GM19324 (cell line): Measurements from ENCODE around the gene THBS1.

Experiments used
- ATAC-seq: cut with Tn5 transposase; IDR thresholded peaks from one replicate; pipeline ENCODE4 v1.9.1; 2021; ENCODE audit warnings: mild to moderate bottlenecking, moderate library complexity; ENCODE audit not compliant: unreplicated experiment, low FRiP score

THBS1 gene

DNA sequence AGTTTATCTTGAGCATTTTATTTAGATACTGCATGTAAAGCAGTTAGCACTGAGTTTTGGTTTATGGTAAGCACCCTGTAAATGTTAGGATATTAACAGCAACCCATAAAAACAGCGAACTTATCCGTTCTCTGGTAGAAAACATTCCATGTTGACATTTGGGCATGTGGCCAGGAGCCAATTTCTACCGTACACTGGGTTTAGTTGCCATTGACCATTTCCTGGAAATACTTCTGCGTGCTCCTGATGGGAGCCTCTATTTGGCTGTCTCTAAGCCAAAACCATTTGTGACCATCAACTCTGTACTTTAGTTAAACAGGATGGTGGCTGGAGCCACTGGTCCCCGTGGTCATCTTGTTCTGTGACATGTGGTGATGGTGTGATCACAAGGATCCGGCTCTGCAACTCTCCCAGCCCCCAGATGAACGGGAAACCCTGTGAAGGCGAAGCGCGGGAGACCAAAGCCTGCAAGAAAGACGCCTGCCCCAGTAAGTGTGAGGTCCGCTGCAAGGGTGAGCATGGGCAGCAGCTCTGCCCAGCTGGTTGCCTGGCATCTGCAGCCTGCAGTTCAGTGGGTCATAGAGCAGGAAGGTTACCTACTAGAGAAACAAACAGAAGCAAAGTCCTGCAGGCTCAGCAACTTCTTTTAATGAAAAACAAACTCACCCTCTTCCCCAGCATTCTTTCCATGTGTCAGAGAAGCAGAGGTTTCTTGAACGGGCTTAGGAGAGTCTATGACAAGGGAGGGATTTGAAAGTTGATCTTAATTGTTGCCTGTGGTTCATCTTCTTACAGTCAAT is 7.1 kb downstream of the THBS1 start:
- no peak for ATAC-seq

DNA sequence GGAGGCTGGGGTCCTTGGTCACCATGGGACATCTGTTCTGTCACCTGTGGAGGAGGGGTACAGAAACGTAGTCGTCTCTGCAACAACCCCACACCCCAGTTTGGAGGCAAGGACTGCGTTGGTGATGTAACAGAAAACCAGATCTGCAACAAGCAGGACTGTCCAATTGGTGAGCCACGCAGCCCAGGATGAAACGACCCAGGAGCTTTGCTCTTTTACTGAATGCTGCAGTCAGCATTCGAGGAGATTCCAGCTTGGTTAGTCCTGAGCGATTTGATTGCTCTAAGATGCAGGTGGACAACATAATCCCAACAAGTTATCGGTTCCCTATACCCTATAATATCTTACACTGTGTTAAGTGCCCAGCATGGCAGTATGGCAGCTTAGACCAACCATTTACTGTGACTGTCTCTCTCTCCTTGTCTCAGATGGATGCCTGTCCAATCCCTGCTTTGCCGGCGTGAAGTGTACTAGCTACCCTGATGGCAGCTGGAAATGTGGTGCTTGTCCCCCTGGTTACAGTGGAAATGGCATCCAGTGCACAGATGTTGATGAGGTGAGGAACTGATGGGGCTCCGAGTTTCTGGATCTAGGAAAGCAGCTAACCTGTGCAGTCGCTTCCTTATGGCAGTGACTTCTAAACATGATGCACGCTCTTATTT is 7.8 kb downstream of the THBS1 start:
- ATAC-seq = no peak

DNA sequence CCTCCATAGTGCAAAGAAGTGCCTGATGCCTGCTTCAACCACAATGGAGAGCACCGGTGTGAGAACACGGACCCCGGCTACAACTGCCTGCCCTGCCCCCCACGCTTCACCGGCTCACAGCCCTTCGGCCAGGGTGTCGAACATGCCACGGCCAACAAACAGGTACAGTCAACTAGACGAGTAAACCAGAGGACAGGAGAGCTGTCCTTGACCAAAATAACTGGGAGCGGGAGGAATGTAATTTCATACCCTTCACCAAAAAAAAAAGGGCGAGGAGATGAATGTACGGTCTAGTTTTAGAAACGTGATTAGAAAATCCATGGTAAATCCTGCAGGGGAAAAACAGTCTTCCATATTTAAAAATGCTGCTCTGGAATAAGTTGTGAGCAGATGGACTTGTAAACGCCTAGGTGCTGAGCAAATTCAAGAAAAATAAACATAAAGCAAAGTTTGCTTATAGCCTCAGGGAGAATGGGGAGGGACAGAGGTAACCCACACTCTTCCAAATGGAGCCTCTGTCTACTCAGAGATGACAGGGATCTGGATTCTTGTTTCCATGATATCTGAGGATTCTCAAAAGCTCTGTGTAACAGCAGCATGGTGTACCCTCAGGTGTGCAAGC is 8.4 kb downstream of the THBS1 start:
- ATAC-seq = no peak

DNA sequence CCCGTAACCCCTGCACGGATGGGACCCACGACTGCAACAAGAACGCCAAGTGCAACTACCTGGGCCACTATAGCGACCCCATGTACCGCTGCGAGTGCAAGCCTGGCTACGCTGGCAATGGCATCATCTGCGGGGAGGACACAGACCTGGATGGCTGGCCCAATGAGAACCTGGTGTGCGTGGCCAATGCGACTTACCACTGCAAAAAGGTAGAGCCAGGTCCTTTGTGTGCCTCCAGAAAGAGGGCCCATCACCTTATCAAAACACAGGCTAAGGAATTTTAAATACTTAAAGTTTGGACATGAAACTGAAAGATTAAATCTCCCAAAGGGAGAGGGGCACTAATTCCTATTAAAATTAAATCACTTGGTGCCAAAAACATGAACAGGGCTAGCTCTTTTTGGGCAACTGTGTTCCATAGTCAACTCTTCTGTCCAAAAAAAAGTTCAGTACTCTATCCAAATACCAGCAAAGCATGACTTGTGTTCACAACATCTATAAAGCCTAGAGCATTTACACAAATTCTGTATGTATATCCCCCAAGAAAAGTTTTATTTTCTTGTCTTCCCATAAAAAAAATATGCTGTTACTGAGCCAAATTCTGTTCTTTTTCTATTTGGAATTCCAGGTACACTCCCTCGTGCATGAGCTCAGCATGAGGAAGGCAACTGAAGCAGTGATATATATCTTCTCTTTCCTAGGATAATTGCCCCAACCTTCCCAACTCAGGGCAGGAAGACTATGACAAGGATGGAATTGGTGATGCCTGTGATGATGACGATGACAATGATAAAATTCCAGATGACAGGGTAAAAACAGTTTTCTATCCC is 9.2 kb downstream of the THBS1 start:
- ATAC-seq = no peak

DNA sequence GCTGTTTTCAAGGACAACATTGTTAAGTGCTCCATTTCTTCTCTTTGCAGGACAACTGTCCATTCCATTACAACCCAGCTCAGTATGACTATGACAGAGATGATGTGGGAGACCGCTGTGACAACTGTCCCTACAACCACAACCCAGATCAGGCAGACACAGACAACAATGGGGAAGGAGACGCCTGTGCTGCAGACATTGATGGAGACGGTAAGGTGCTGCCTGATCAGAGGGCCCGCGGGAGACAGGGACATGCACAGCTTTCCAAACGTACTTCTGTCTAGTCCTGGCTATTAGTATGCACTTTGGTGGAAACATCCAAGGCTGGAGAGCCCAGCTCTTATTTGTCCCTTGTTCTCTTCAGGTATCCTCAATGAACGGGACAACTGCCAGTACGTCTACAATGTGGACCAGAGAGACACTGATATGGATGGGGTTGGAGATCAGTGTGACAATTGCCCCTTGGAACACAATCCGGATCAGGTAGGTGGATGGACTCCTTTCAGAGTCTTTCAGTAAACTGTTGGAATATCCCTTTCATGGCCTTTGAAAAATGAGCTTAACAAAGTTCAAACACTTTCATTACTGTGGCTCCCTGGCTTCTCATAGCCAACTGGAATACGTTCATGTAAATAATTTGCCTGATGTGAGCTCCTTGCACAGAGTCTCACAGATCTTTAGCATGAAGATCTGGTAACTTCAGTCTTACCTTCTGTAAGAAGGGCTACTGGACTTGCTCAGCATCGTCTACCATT is 10.4 kb downstream of the THBS1 start:
- ATAC-seq = no peak

DNA sequence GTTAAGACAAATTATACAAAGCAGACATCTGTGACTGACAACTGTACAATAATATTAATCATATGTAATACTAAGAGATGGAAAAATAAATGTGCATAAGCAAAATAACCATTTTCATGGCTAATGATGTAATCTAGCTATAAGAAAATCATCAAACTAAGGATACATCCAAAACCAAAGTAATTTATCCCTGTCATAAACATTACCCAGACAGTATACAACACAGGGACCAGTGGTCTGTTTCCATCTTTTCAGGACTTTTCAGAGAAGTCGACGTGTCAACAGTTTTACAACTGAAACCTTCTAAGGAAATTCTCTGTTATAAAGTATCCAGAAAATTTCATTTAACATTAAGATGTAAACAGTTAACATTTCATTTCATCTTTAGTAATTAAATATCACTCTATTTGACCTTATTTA is 11.0 kb downstream of the THBS1 start:
- ATAC-seq = no peak

DNA sequence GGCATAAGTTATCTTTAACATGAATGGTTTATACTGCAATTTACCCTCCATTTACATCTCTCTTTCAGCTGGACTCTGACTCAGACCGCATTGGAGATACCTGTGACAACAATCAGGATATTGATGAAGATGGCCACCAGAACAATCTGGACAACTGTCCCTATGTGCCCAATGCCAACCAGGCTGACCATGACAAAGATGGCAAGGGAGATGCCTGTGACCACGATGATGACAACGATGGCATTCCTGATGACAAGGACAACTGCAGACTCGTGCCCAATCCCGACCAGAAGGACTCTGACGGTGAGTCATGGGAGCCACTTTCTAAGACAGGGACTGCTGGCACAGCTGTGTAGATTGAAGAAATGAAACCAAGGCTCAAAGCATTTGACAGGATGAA is 11.6 kb downstream of the THBS1 start:
- ATAC-seq = no peak

DNA sequence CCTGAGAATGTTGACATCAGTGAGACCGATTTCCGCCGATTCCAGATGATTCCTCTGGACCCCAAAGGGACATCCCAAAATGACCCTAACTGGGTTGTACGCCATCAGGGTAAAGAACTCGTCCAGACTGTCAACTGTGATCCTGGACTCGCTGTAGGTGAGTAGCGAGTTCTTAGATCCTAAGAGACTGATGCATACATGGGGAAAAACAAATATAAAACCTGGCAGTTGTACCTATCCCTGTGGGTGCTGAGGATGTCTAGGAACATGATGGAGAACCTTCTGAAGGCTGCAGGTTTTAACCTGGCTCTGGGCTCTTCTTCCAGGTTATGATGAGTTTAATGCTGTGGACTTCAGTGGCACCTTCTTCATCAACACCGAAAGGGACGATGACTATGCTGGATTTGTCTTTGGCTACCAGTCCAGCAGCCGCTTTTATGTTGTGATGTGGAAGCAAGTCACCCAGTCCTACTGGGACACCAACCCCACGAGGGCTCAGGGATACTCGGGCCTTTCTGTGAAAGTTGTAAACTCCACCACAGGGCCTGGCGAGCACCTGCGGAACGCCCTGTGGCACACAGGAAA is 12.3 kb downstream of the THBS1 start:
- no peak for ATAC-seq

DNA sequence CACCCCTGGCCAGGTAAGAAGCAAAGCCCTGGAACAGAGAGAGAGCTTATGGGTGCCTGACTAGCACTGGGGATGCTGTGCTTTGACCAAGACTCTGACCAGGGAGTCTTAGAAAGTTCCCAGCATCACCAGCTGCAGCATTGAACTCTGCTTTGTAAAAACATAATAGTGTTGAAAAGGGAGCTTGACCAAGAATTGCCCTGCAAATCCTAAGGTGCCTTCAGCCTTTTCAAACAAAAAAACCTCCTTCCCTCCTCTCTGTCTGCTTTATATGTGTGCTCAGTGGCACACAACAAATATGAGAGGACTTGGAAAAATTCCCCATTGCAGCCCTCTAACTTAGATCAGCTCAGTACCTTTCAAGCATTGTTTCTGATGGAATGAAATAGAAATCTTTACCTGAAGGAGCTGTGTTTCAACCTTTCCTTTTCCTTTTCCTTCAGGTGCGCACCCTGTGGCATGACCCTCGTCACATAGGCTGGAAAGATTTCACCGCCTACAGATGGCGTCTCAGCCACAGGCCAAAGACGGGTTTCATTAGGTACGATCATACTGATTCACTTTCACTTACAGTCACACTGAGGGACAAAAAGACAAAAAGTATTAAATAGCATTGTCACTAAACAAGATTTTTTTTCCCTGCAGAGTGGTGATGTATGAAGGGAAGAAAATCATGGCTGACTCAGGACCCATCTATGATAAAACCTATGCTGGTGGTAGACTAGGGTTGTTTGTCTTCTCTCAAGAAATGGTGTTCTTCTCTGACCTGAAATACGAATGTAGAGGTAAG is 13.0 kb downstream of the THBS1 start:
- ATAC-seq = no peak

DNA sequence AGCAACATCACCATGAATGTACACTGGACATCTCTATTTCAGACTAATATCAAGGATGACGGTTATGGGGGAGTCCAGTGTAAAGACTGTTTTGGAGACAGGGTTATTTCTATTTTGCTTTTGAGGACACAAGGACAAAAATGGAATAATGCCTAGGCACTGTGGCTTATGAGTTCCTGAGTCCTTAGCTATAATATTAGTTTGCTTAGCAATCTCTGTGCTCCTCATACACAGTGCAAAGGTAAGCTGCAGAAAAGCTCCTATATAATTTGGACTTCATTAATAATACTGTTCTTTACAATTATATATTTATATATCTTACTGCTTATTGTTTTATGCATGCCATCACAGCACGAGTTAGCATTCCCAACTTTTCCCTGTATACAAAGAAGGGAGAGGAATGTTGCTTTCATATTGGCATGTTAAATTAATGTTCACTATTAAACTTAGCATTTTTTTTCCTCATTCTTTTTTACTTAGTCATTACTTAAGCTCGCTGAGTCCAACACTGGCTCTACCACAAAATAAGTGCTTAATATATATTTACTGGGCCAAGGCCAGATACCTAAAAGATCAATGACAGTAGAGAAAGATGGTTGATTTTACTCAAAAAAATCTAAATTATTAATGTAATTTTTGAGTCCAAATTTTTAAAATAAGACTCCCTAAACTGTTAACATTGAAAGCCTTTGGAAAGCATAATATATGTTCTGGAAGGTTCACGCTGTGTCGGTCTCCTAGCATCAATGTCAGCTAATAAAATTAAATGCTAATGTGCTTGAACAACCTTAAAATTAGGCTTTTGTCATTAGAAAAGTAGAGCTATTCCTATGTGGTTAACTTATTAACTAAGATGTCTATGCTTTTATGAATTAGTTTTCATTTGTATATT is 13.8 kb downstream of the THBS1 start:
- ATAC-seq = no peak

DNA sequence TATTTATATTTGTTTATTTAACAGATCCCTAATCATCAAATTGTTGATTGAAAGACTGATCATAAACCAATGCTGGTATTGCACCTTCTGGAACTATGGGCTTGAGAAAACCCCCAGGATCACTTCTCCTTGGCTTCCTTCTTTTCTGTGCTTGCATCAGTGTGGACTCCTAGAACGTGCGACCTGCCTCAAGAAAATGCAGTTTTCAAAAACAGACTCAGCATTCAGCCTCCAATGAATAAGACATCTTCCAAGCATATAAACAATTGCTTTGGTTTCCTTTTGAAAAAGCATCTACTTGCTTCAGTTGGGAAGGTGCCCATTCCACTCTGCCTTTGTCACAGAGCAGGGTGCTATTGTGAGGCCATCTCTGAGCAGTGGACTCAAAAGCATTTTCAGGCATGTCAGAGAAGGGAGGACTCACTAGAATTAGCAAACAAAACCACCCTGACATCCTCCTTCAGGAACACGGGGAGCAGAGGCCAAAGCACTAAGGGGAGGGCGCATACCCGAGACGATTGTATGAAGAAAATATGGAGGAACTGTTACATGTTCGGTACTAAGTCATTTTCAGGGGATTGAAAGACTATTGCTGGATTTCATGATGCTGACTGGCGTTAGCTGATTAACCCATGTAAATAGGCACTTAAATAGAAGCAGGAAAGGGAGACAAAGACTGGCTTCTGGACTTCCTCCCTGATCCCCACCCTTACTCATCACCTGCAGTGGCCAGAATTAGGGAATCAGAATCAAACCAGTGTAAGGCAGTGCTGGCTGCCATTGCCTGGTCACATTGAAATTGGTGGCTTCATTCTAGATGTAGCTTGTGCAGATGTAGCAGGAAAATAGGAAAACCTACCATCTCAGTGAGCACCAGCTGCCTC is 14.7 kb downstream of the THBS1 start:
- ATAC-seq = no peak

DNA sequence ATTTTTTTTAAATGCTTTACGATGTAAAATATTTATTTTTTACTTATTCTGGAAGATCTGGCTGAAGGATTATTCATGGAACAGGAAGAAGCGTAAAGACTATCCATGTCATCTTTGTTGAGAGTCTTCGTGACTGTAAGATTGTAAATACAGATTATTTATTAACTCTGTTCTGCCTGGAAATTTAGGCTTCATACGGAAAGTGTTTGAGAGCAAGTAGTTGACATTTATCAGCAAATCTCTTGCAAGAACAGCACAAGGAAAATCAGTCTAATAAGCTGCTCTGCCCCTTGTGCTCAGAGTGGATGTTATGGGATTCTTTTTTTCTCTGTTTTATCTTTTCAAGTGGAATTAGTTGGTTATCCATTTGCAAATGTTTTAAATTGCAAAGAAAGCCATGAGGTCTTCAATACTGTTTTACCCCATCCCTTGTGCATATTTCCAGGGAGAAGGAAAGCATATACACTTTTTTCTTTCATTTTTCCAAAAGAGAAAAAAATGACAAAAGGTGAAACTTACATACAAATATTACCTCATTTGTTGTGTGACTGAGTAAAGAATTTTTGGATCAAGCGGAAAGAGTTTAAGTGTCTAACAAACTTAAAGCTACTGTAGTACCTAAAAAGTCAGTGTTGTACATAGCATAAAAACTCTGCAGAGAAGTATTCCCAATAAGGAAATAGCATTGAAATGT is 15.6 kb downstream of the THBS1 start:
- no peak for ATAC-seq

DNA sequence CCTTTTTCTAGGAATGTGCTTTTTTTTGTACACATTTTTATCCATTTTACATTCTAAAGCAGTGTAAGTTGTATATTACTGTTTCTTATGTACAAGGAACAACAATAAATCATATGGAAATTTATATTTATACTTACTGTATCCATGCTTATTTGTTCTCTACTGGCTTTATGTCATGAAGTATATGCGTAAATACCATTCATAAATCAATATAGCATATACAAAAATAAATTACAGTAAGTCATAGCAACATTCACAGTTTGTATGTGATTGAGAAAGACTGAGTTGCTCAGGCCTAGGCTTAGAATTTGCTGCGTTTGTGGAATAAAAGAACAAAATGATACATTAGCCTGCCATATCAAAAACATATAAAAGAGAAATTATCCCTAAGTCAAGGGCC is 16.5 kb downstream of the THBS1 start:
- ATAC-seq = no peak

DNA sequence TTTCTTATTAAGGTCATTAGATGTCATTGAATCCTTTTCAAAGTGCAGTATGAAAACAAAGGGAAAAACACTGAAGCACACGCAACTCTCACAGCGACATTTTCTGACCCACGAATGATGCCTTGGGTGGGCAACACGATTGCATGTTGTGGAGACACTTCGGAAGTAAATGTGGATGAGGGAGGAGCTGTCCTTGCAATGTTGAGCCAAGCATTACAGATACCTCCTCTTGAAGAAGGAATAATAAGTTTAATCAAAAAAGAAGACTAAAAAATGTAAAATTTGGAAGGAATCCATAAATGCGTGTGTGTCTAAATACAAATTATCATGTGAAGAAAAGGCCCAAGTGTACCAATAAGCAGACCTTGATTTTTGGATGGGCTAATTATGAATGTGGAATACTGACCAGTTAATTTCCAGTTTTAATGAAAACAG is 16.9 kb downstream of the THBS1 start:
- ATAC-seq = no peak

DNA sequence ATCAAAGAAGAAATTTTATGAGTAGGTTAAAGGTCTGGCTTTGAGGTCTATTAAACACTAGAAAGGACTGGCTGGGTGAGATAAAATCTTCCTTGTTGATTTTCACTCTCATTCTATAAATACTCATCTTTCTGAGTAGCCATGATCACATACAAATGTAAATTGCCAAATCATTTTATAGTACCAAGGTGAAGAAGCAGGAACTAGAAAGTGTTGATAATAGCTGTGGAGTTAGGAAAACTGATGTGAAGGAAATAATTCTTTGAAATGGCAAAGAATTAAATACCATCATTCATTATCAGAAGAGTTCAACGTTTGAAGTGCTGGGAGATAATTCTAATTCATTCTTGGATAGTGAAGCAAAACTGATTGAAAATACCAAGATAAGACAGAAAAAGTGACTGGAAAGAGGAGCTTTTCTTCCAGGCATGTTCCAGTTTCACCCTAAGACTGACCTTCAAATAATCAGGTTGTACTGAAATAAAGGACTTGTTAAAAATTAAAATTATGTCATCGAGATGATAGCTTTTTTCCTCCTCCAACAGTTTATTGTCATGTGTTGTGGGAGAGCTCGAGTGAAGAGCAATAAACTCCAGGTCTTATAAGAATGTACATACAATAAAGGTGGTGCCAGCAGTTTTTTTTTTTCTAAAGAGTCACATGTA is 17.4 kb downstream of the THBS1 start:
- ATAC-seq = no peak
